GM19397 (cell line): ENCODE measurements around the gene ANO6.

Experiments
- ATAC-seq: cut with Tn5 transposase; IDR thresholded peaks from one replicate; pipeline ENCODE4 v1.9.1; 2021; ENCODE audit warnings: mild to moderate bottlenecking, moderate library complexity; ENCODE audit not compliant: unreplicated experiment

ANO6 gene

DNA sequence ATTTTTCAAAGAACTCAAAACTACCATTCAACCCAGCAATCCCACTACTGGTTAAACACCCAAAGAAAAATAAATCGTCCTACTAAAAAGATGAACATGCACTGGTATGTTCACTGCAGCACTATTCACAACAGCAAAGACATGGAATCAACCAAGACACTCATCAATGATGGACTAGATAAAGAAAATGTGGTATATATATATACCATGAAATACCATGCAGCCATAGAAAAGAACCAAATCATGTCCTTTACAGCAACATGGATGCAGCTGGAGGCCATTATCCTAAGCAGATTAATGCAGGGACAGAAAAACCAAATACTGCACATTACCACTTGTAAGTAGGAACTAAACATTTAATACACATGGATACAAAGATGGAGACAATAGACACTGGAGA lies 3.8 kb upstream of the ANO6 start:
- ATAC-seq: no peak

DNA sequence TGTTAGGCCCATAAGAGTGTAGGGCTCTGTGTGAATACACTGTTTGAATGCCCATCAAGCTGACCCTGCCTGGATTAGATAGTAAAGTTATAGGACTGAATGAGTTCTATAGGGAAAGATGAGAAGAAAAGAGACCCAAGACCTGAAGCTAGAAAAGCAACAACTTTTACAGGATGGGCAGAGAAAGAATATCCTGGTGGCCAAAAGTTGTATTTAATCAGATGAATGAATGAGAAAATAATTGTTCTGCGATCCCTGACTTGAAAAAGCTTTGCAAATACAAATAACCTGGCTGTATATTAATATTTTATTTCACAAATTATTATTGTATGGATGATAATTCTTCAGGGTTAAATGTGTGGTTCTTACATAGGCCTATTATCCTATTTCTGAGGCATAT lies 2.8 kb upstream of the ANO6 start:
- ATAC-seq: no peak

DNA sequence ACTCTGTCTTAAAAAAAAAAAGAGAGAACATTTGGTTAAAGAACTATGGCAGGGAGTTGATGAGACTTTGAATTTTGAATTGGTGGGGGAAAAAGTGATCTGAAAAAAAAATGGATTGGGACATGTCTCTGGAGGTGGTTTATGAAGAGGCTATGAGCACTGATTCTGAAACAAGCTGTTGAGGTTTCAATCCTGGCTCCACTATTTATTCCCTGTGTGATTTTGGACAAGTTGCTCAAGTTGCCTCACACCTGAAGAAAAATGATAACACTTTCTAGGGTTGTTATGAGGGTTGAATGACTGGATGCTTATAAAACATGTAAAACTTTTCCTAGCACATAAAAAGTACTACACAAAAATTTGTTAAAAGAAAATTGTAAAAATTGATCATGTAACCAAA lies 1.8 kb upstream of the ANO6 start:
- ATAC-seq: no peak

DNA sequence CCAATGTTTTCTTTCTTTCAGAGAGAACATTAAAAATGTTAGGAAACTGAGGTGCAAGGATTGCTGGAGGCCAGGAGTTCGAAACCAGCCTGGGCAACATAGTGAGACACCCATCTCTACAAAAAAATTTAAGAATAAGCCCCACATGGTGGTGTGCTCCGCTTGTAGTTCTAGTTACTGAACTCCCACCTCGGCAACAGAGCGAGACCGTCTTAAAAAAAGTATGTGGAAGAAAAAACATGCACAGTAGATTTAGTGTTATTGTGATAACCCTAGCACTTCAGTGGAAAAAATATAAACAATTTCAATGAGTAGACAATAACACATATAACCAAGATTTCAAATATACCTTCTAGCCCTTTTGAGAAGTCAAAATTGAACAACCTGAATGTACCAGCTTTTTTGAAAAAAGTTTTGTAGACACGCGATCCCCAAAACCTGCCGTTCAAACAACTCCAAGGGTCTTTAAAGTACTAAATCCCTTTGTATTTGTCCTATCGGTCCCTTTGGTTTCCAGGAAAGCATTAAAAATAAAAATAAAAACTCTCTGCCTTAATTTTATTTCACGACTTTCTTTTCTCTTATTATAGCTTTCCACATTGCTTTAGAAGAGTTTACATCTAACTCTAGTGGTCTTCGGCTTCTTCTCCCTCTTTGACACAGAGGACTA lies 1.0 kb upstream of the ANO6 start:
- no peak for ATAC-seq

DNA sequence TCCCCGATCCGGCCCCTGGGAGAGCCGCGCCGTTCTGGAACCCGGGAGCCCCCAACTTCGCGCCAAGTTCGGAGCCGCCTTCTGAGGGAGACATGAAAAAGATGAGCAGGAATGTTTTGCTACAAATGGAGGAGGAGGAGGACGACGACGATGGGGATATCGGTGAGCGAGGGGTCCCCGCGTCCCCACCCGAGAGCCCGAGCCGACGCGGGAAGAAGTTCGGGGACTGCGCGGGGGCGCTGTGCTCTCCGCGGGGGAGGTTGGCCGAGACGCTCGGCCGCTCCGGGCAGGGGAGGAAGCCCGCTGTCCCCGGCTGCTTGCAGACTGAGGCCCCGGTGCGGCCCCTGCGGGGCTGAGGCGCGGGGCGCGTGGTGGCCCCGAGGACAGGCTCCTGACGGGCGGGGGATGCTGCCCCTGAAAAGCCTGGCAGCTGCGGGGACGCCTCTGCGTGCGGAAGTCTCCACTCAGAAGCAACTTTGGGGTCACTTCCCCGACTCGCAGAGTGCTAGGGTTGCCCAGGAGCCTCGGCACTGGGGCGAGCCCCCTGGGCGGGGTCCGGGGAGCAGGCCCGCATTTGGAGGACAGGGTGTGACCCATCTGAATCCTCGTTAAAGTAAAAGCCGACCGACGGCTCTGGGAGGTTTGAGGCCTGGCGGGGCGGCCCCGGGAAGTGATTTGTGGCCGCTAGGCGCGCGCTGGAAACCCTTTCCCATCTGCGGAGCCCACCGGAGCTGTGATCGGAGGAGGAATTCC lies 511 bp downstream of the ANO6 start:
- ATAC-seq: peak; percentile 48

DNA sequence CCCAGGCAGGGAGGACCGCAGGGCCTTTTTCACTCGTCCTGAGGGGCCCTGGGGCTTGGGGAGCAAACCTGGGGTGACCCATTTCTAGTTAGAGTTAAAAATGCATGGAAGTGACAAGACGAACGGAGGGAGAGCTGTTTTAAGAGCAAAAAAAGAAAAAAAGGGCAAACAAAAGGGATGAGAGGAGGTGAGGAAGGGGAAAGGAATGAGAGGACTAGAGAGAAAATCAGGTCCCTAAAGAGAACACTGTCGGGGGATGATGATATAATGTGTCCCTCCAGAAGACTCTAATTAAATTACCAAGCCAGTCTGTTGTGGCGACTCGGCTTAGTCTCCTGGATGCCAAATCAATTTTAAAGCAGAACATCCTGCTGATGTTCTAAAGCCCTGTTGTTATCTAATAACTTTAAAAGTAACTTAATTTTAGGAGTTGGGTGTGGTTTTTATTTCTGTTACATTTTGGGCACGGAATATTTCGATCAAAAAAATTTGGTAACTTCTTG lies 1.1 kb downstream of the ANO6 start:
- ATAC-seq: no peak

DNA sequence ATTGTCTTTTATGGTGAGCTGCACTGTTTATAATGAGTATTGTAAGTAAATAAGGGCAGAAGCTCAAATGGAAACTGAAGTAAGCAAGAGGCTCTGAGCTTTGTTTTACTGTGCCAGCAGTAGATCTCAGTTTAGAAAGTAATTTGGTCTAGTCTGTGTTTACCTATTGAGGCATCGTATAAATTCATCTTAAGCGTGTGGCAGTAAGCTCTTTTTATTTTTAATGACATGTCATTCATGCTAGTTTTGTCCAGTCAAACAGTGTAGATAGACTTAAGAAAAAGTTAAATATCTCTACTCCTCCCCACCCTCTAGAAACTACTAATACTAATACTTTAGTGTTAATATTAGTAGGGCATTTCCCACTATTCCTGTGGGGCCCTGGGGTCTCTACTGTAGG lies 2.0 kb downstream of the ANO6 start:
- ATAC-seq: no peak

DNA sequence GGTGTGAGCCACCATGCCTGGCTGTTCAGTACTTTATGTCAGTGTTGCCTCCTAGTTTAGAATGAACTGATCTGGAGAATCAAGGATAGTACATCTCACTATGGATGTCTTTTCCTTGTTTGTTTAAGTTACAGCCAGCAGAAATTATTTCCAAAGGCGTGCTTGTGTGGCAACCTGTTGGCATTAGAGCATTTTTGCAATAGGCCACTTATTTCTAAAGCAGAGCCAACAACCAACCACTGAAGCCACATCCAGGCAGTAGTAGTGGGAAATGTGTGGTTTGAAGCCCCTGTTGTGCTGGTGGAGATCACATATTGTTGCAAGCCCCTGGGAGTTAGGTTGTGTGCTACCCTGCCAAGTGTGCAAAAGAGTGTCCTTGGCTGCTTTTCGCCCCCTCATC lies 3.7 kb downstream of the ANO6 start:
- no peak for ATAC-seq

DNA sequence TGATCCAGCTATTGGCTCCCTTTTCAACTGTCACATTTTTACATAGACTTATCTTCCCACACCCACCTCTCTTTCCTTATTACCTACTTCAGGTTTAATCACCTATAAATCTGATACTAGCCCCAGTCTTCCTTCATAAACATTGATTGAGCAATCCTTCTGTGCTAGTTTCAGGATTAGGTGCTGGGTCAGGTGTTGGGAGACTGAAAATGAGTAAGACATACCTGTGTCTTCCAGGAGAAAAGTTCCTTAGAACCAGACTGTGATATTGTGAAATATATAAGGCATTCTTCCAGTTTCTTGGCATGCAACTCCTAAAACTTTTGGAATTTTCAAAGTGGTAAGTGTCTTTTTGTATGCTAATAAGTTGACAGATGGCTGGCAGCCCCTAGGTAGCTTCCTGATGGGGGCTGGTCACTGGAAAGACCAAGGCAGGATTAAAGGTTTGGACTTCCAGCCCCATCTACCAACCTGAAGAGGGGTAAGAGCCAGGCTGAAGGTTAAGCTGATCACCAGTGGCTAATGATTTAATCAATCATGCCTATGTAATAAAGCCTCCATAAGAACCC lies 4.6 kb downstream of the ANO6 start:
- ATAC-seq: no peak

DNA sequence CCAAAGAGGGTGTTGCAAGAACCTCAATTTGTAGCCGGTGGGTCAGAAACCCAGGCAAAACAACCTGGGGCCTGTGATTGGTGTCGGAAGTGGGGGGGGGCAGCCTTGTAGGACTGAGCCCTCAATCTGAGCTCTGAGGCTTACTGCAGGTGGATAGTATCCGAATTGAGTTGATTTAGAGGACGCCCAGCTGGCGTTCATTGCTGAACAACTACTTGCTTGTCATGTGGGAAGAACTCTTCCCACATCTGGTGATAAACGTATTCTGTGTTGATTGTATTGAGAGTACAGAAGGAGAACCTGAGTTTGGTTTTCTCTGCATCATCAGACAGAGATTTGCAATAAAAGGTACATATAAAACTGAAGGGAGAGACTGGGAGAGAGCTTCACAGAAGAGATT lies 5.1 kb downstream of the ANO6 start:
- ATAC-seq: no peak

DNA sequence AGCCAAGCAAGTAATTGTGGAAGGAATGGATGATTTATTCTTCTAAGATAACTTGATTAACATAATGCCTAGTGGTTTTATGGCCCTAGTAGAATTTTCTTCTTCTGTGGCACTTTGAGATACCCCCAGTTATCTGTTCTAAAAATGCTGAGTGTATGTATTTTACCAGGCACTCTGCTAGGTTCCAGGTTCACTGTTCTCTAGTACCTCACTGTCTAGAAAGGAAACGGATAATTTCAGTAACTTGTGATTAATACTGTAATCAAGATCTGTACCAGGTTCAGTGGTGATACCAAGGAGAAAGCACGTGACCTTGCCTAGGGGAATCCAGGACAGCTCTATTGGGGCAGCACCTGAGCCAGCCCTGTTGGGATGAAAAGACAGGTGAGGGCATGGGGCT lies 8.0 kb downstream of the ANO6 start:
- no peak for ATAC-seq

DNA sequence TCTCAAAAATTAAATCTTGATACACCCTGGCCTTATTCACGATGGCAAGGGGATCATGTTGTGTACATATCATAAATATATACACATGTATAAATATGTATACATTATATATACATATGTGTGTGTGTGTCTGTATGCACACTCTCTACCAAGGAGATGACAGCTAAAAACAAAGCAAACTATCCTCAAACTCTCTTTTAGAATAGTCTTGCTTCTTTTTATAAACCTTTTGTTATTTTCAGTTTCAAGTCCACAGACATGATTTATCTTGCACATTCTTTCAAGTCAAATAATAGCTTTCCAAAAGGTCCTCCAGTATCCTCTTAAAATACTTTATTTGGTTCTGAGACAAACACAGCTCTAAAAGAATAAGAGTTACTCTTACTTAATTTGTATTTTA lies 8.4 kb downstream of the ANO6 start:
- ATAC-seq: no peak

DNA sequence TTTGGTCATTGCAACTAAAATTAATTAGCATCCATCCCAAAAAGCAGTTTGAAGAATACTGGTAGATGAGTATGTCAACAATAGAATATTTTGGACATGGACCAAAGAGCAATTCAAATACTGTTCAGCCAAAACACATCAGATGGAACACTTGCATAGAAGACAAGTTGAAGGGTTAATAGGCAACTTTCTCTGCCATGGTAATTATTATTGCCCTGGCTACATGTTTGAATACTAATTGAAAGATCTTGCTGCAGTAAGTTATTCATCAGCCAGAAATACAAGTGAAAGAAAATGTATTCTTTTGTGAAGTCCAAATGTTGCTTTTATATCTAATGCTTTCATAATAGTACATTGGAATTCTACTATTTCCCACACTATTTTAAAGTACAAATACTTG lies 10.1 kb downstream of the ANO6 start:
- no peak for ATAC-seq

DNA sequence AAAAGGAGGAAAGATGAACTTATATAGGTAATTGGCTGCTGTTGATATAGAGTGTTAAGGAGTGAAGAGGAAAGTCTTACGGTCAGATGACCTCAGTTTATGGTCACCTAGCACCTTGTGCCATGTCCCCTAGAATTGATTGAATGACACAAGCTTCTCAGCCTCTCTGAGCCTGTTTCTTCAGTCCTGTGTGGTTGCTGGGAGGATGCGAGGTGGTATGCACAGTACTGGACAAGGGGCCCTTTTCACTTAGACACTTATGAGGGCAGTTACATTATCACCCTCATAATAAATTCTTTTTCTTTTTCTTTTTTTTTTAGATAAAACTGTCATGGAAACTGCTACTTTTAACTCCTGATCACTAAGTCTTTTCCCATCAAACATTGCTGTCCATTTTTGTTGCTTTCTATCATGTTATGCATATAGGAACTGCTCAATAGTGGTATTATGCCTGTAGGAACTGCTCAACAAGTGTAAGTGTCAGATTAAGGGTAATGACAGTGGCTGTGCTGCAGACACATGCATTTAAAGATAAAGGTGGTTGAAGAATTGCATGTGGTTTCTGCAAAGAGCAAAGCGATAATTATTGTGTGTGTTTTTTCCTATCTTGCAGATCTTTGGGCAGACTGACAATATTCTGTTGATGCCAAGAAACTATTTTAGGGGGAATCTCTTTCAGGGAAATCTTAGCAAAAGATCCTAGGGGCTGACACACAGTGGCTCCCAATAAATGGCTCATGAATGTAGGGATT lies 11.6 kb downstream of the ANO6 start:
- ATAC-seq: no peak

DNA sequence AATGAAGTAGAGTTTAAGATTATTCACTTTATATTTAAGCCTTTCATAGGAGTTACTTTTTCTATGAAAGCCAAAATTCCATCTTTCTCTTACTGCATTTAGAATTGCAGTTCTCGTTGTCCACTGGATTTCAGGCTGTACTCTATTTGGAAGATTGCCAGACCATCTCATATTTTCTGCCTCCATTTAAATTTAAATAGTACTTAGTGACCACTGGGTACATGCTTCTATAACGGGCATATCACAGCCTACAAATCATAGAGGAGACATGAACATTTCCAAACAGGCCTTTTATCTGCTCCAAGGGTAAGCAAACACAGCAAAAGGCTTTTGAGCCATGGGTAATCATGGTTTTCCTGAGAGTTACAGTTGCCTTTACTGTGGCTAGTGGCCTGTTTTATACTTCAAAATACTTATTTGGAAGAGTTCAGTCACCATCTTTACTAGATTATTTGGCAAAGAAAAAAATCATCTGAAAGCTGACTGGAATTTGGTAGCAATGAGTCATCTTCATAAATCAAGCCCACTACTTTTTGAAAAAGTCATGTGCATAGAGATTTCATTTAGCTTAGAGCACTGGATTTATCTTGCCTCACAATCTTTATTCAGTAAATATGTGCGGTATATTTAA lies 15.7 kb downstream of the ANO6 start:
- no peak for ATAC-seq

DNA sequence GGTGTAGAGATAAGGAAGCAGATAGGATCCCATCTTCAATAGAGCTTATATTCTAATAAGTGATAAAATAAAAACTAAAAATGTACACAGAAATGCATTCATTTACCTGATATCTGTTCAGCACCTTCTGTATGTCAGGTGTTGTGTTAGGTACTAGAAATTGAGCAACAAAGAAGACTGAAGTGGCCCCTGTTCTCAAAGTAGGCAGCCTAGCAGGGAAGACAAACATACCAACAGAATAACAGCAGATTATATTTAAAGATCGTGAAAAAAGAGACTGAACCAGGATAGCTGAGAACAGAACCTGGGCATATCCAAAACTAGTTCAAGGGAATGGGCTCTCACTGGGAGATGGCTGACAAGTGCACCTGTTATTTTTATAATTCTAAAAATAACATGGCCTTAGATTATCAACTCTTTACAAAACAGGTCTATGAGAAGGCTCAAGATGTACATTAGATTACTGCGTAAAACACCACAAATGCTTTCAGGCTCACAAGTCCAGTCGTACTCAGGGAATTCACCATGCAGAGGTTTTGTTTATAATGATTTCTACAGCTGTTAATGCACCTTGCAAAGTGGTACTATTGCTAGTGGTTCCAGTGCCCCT lies 16.4 kb downstream of the ANO6 start:
- no peak for ATAC-seq

DNA sequence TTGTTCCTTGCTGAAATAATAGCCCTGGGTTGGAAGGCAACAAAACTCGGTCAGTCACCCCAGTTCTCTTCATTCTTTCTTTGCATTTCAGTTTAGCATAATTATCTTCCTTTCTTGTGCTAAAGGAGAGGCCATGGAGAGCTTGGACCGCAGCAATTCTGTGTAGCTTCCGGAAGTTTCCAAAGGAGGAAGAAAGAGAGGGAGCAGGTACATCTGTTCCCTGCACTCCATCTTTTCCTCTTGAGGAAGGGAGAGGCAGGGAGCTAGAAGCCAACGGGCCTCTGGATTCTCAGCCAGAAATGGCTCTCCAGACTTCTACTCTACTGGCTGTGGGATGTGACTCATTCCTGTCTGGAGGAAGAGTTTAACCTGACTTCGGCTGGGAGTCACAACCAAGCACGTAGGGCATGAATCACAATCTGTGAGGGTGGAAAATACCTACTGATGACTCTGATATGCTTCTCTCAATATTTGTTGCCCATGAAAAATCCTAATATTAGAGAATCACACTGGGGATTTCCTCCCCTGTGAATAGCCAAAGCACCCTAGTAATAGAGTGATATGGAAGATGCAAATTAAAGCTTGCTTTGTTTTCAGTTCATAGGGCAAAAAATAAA lies 17.0 kb downstream of the ANO6 start:
- ATAC-seq: no peak

DNA sequence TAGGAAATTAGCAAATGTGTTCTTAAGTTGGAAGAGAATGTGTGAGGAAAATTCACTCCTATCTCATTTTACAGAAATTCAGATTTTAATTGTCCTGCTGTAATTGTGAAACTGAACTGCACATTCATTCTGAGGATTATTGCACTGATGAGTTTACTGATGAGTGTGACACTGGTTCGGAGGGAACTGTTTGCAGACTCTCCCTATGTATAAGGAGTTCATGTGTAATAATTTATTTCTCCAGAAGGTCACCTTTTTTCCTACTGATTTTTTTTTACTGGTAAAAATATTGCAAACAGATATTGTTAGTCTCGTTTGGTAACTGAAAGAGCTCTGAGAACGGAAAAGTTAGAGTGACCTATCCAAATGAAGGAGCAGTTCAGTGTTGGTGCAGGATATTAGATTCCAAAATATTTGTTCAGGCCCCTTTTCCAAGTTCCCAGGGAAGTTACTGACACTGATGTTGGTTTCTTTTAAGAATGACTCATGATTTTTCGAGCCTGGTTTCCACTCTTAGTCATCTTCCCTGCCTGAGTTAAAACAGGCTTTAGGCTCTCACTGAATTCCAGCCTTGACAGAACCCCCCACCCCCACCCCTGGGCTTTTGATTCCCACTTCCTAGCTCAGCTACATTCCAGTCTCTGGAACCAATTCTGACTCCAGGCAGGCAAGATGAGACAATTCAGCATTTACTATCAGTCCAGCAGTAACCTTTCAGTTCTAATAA lies 18.4 kb downstream of the ANO6 start:
- ATAC-seq: no peak
